IPS-NIHi7 (cell line): Measurements from ENCODE around the gene RAB34.

Source experiments
- DNase-seq: peaks from one replicate; pipeline ENCODE4 v3.0.0; 2012; ENCODE audit warnings: mixed read lengths; ENCODE audit errors: extremely low spot score

RAB34 gene

GRCh38 chr17:28710861-28711722, 6.6 kb downstream of the RAB34 start:
- peak; percentile 97 for DNase-seq

DNA sequence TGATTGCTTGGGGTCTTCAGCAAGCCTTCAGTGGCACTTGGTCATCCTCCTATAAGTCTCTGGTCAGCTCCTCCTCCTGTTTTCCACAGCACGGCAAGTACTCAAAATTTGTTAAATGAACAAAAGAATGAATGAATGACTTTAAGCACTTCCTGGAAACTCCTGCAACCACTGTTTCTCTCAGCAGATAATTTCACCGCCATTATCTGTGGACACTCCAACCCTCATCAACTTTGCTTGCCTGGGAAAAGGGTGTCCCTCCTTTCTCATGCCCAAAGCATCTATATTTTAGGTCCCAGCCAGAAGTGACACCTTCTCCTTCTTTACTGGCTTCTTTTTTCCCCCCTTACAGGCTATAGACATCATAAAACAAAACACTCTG, 10.3 kb downstream of the RAB34 start:
- no peak for DNase-seq

DNA sequence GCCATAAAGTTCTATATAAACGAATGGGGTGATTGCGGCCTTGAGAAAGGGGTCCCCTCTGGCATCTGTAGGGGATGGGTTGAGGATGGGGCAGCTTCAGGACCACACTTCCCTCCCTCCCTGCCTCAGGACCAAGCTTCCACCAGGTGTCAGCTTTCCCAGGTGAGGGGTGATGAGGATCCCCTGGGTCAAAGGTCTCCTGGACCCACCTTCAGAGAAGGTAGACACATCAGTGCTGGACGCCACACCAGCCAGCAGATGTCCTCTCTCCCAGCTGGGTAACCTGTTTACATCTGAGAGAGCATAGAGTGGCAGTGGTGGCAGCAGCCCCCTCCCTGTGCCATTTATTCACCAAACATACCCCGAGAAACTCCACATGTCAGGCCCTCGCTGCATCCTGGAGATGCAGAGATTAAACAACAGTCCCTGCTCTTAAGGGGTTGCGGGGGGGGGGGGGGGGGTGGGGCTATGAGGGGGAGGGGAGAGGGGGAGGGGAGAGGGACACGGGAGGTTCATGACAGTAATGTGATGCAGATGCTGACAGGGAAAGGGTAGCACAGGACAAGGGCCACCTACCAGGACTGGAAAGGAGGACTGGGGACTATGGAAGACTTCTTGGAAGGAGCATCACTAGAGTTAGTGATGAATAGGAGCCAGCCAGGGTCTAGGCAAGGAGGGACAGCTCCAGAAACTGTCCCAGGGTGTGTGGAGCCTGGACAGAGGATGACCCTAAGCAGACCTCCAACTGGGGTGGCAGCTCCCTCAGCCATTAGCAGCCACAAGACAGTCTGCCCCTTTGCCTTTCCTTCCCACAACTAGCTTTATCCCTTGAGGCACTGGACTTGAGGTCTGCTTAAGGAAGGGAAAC, 11.0 kb downstream of the RAB34 start:
- DNase-seq, result no peak

DNA sequence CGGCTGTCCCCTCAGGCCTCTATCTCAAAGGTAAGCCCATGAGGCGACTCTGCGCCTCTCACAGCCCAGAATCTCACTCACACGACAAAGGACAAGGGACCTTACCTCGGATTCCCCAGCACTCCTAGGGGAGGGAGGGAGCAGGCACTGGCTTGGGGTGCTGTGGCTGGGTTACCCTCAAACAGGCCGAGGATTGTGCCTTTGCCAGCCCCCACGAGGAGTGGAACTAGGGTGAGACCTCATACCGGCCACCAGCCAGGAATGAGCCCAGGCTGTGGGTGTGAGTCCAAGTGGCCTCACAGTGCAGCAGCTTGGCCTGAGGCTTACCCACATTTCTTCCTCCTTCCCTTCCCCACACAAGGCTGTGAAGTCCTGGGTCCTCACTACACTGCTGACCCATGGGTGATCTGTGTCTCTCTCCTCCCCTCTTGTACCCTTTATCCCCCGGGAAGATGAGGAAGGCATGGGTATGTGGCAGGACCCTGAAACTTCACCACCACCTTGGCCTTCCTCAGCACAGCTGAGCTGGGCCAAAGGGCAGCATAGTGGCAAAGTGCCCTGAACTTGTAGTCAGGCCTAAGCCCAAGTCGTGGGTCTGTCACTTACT, 11.8 kb downstream of the RAB34 start:
- DNase-seq, result no peak

DNA sequence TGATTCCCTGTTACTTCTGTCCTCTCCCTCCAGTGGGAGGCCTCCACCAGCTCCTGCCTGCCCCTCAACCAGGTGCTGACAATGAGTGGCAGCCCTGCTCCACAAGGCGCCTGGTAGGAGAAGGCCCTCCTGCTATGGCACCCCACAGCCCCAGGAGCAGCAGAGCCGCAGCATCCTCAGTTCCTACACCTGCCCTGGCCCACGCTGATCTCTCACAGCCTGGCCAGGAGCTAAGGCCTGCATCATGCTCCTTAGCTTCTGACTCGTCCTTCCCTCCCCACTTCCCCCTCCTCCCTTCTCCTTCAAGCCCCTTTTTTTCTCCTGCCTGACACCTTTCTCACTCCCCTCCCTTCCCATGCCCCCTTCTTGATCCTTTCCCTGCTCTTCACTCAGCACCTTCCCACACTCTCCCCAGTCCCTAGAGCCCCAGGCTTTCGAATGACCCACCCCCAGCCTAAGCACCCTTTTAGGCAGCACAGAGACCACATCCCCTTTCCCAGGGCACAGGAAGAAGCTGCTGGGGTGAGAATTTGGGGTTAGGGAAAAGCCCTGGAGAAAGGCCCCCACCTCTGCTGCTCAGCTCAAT, 12.5 kb downstream of the RAB34 start:
- DNase-seq, result no peak

- no peak for DNase-seq
Observed at GRCh38 chr17:28704219-28704858, 13.3 kb downstream of the RAB34 start.

- no peak for DNase-seq
Observed at GRCh38 chr17:28703552-28704218, 14.0 kb downstream of the RAB34 start.

DNA sequence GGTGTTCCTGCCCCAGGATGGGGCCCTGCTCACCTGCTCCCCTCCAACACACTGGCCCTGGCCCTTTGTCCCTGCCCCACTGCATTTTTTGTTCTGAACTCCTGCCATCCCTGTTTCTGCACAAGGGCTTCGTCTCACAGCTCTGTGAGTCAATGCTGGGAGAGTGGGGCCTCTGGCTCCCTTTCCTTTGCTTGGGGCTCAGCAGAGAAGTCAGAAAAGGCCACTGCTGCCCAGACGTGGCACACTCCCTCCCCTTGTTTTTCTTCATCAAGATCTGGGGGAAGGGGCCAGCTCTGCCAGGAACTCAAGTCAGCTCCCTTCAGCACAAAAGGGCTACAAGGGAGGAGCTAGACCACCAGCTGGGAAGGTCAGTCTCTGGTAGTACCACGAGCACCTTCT, 14.9 kb downstream of the RAB34 start:
- no peak for DNase-seq

DNA sequence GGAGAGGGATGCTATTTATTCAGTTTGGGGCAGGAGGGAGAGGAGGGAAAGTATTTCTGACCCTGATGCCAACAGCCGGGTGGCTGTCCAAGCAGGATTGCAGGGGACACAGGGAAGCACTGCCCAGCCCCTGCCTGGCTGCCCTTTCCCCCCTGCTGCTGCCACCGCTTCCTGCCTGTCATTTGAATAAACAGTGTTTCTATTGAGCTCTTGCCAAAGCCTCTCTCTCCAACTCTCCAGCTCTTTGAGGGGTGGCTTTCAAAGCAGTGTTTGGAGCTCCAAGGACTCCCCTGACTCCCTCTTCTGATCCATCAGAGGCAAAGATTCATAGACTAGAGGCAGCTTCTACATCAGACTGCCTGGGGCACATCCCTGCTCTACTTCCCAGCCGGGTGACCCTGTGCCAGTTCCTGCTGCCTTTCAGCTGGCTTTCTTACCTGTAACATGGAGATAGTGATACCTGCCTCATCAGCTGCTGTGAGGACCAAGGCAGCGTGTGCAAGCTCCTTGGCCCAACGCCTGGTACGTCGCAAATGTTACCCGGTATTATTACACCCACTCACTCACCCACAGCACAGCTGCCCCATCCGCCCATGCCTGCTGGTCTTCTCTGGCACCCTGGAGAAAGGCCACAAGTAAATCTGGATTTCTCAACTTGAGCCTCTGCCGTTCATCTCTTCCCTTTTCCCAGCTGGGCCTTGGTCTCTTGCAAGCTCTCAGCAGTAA, 15.5 kb downstream of the RAB34 start:
- DNase-seq, result no peak

DNA sequence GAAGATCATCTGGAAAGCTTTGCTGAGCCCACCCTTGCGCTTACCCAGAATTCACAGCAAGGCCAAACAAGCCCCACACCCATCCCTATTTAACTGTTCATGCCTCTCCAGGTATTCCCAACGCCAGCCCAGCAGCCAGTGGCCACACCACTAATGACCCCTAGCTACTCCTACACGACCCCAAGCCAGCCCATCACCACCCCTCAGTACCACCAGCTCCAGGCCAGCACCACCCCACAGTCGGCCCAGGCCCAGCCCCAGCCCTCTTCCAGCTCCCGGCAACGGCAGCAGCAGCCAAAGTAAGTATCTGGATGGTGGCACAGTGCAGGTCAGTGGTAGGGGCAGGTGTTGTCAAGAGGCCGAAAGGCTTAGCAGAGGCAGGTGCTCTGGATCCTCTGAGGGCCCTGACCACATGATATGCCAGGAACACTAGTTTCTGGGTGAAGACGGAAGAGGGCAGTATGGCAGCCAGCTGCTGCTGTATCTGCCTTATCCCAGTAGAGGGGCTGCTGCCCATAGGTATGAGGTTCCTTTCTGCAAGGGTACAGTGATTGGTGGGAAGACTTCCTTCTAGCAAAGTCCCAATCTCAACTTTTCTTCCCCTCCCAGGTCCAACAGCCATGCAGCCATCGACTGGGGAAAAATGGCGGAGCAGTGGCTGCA, 16.7 kb downstream of the RAB34 start:
- DNase-seq, result no peak

GRCh38 chr17:28700278-28700677, 17.4 kb downstream of the RAB34 start:
- DNase-seq, result no peak

DNA sequence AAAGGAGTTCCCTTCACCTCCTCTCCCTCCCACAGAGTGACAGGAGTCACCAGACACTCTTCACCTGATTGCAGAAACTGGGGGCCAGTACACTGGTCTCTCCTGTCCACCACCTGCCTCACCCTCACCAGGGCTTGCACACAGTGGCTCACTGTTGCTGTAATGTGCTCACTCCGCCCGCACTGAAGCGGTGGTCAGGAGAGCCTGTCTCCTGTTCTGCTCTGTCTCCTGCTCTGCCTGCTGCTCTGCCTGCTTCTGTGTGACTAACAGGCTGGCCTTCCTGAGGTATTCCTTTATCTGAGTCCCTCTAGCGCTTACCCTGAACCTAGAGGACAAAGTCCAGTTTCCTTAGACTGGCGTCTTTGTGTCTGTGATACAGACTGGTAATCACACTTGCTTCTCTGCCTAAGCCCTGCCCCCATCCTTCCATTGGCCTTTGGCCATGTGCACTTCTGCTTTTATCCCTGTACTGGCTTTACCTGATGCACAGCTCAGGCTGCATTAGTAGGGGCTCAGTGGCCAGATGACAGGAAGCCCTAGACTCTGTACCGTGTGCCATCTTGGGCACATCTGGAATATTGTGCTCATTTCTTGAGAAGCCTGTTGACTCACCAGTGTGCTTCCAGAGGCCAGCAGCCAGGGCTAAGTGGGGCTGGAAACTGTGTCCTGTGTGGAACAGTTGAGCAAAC, 19.3 kb downstream of the RAB34 start:
- DNase-seq, result no peak

- DNase-seq, result no peak
Observed at GRCh38 chr17:28693869-28694268, 23.8 kb downstream of the RAB34 start.

GRCh38 chr17:28689011-28689410, 28.7 kb downstream of the RAB34 start:
- DNase-seq, result no peak

DNA sequence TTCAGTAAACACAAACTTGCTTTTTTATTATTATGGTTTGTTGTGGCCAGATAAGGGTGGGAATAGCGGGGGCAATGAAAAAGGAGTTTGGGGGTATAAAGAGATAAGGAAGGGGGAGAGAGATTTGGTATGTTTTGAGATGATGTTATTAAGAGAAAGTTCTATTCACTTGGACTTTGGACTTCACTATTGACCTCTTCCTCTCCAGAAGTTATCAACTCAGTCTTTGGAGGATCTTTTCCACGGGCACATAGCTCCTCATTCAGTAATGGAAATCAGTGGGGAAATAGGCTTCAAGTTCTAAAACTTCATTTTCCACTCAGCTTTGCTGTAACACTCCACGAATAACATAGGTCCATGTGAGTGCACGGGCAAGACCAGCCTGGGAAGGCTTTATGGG, 29.2 kb downstream of the RAB34 start:
- DNase-seq, result no peak

DNA sequence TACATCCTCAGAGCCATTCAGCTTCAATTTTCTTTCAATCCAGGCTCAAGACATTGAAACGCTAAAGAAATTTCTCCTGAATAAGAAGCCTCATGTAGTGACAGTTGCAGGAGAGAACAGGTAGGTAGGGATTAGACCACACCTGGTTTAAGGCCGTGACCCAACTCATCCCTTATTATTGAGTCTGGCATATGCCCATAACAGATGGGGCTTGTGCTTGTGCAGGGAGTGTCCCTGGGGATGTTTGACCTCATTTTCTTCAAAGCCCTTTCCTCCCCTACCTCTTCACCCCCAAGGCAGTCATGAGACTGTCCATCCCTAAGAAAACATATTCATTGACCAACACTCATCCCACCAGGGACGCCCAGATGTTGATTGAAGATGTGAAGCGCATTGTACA, 31.4 kb downstream of the RAB34 start:
- no peak for DNase-seq

GRCh38 chr17:28685366-28685765, 32.3 kb downstream of the RAB34 start:
- no peak for DNase-seq

- no peak for DNase-seq
Observed at GRCh38 chr17:28684963-28685362, 32.7 kb downstream of the RAB34 start.

DNA sequence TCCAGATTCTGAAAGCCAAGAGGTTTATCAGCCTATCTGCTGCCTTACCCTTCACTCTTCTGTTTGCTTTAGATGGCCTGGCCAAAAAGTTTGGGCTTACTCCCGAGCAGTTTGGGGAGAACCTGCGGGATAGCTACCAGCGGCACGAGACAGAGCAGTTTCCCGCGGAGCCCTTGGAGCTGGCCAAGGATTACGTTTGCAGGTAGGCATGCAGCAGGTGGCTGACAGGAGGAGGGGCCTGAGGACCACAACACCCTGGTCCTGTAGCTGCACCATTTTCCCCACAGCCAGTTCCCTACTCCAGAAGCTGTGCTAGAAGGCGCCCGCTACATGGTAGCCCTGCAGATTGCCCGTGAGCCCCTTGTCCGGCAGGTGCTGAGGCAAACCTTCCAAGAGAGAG, 35.0 kb downstream of the RAB34 start:
- DNase-seq, result no peak
